Choroid plexus epithelial cell (primary cell): ENCODE data around the gene KLHDC2.

Experiments used
- DNase-seq: peaks from one replicate; pipeline ENCODE4 v3.0.0-alpha.2; 2010; ENCODE audit warnings: low read depth
- H3K4me3 ChIP-seq: 2 replicates; pipeline ENCODE4 v1.5.1; 2011; ENCODE audit warnings: low read depth, mild to moderate bottlenecking, control low read depth, low read length, moderate library complexity
- CTCF ChIP-seq: conservative IDR thresholded peaks from 2 replicates; pipeline ENCODE4 v1.5.1; 2011; ENCODE audit warnings: low read depth, mild to moderate bottlenecking, control low read depth, inconsistent platforms, low read length, moderate library complexity

Gene KLHDC2

GRCh38 chr14:49754570-49755097 lies 13.3 kb upstream of the KLHDC2 start:
- TF ChIP-seq CTCF, result no peak
- no peak for DNase-seq
- H3K4me3 ChIP-seq, result no peak overlapping the region

- TF ChIP-seq CTCF, result no peak
- DNase-seq, result no peak
- H3K4me3 ChIP-seq, result no peak overlapping the region
These were observed 12.6 kb upstream of the KLHDC2 start for GRCh38 chr14:49755378-49755777.

- DNase-seq, result no peak
- no peak overlapping the region for H3K4me3 ChIP-seq
- TF ChIP-seq CTCF, result no peak
These were observed 6.0 kb upstream of the KLHDC2 start for GRCh38 chr14:49761839-49762551.

- H3K4me3 ChIP-seq, result peak overlapping the region; percentile 96
- DNase-seq, result no peak
- no peak for TF ChIP-seq CTCF
These were observed 1.1 kb upstream of the KLHDC2 start for GRCh38 chr14:49766839-49767238.

- no peak for TF ChIP-seq CTCF
These were observed 733 bp upstream of the KLHDC2 start for GRCh38 chr14:49767270-49767570.

GRCh38 chr14:49768301-49769121 lies 558 bp downstream of the KLHDC2 start:
- H3K4me3 ChIP-seq, result peak overlapping the region; percentile 96
- DNase-seq, result peak; percentile 68
- no peak for TF ChIP-seq CTCF

More at GRCh38 chr14:49767270-49767570, 733 bp upstream of the KLHDC2 start:
- no peak for DNase-seq
- H3K4me3 ChIP-seq, result peak overlapping the region; percentile 96

GRCh38 chr14:49769171-49769570 lies 1.2 kb downstream of the KLHDC2 start:
- peak; percentile 64 for DNase-seq
- peak overlapping the region; percentile 96 for H3K4me3 ChIP-seq

More at GRCh38 chr14:49769171-49769570, 1.2 kb downstream of the KLHDC2 start:
- no peak for TF ChIP-seq CTCF
